Endothelial cell of umbilical vein (primary cell): ENCODE data around the gene ZG16B. TPM values are rescaled to one million over a fixed set of nuclear protein-coding genes. Genes with fewer than 3 reads are reported as not detected.

ENCODE experiments used
- BruUV-seq: library from RNA; stranded (reverse); fragments of 400-500 nt; replicated peaks from 2 replicates; lab custom pipeline; 2021; lab: Mats Ljungman, UMichigan
- CTCF ChIA-PET: fragments of 300-600, 350-600 bp; sonication (Branson Sonifier 250); formaldehyde crosslinking; loops from one replicate; lab custom pipeline; 2021; ENCODE audit warnings: antibody characterized with exemption, inconsistent platforms; lab: Charles Lee
- POLR2A ChIA-PET: fragments of 300-600, 350-600 bp; sonication (Branson Sonifier 250); formaldehyde crosslinking; loops from one replicate; lab custom pipeline; 2021; ENCODE audit warnings: antibody characterized with exemption, inconsistent platforms; lab: Charles Lee
- DNase-seq: peaks from one replicate; pipeline ENCODE4 v3.0.0-alpha.2; 2011; ENCODE audit warnings: low read depth, low spot score
- FAIRE-seq: peaks from 2 replicates; lab custom pipeline; 2011; peaks lifted over from hg19 to GRCh38; lab: Jason Lieb, UNC
- H2AFZ ChIP-seq: 2 replicates; pipeline ENCODE4 v1.6.0; 2012; ENCODE audit warnings: low read depth, low read length, control low read depth, inconsistent platforms
- H3K27ac ChIP-seq: 2 replicates; pipeline ENCODE4 v1.5.1; 2011; ENCODE audit warnings: low read depth, mild to moderate bottlenecking, control low read depth, low read length, moderate library complexity; ENCODE audit not compliant: insufficient read depth
- H3K27me3 ChIP-seq, 2 experiments: 2 replicates each; pipeline versions ENCODE4 v1.6.0 to v1.6.1; 2011; ENCODE audit warnings: low read length in 2 of 2, mixed read lengths in 1 of 2; ENCODE audit not compliant: control insufficient read depth in 2 of 2, insufficient read depth in 2 of 2
- H3K36me3 ChIP-seq, 2 experiments: 2 replicates in 1 of 2; 3 replicates in 1 of 2; pipeline ENCODE4 v1.5.1; 2011; ENCODE audit warnings: low read length in 2 of 2, mild to moderate bottlenecking in 1 of 2, moderate library complexity in 1 of 2; ENCODE audit not compliant: control insufficient read depth in 2 of 2, insufficient read depth in 2 of 2; ENCODE audit errors: extremely low read depth in 1 of 2
- H3K4me1 ChIP-seq: 3 replicates; pipeline ENCODE4 v1.5.1; 2011; ENCODE audit warnings: mild to moderate bottlenecking, low read length; ENCODE audit not compliant: control insufficient read depth, insufficient read depth; ENCODE audit errors: extremely low read depth
- H3K4me2 ChIP-seq: 2 replicates; pipeline ENCODE4 v1.6.1; 2011; ENCODE audit warnings: low read length, control low read depth, mixed read lengths; ENCODE audit not compliant: insufficient read depth
- H3K4me3 ChIP-seq, 3 experiments: fragments of 200-600 bp in 1 of 3; sonication (generic), shearing (Covaris generic) in 1 of 3; replicated peaks in 1 of 3; 2 replicates each; pipeline ENCODE4 v1.5.1; 2011 to 2016; ENCODE audit warnings: control low read depth in 3 of 3, low read length in 3 of 3, mild to moderate bottlenecking in 2 of 3, inconsistent platforms in 1 of 3, low read depth in 1 of 3, moderate library complexity in 1 of 3; ENCODE audit not compliant: insufficient read depth in 1 of 3
- H3K79me2 ChIP-seq: 2 replicates; pipeline ENCODE4 v1.6.0; 2012; ENCODE audit warnings: low read length, inconsistent platforms; ENCODE audit not compliant: control insufficient read depth, insufficient read depth
- H3K9ac ChIP-seq: replicated peaks from 2 replicates; pipeline ENCODE3; 2011; ENCODE audit warnings: low read length, control low read depth; ENCODE audit not compliant: insufficient read depth; ENCODE audit errors: extremely low read depth
- H3K9me1 ChIP-seq: replicated peaks from 3 replicates; pipeline ENCODE4 v1.6.0; 2011; ENCODE audit warnings: mild to moderate bottlenecking, low read length; ENCODE audit not compliant: control insufficient read depth, insufficient read depth; ENCODE audit errors: extremely low read depth
- H3K9me3 ChIP-seq: replicated peaks from 2 replicates; pipeline ENCODE4 v1.5.1; 2012; ENCODE audit warnings: low read length, inconsistent platforms; ENCODE audit not compliant: control insufficient read depth, insufficient read depth
- H4K20me1 ChIP-seq: replicated peaks from 2 replicates; pipeline ENCODE3; 2011; ENCODE audit warnings: mild to moderate bottlenecking, low read length; ENCODE audit not compliant: control insufficient read depth, insufficient read depth; ENCODE audit errors: extremely low read depth
- CTCF ChIP-seq, 2 donors: IDR thresholded peaks; 1 replicate in 1 of 2; 2 replicates in 1 of 2; pipeline ENCODE4 v1.5.1; 2011; ENCODE audit warnings: low read length in 2 of 2, mild to moderate bottlenecking in 2 of 2, moderate library complexity in 2 of 2, control low read depth in 1 of 2, inconsistent platforms in 1 of 2, low read depth in 1 of 2; ENCODE audit not compliant: insufficient read depth in 1 of 2; ENCODE audit errors: extremely low read depth in 1 of 2
- FOS ChIP-seq: IDR thresholded peaks from 2 replicates; pipeline ENCODE4 v1.6.1; 2011; ENCODE audit warnings: mild to moderate bottlenecking, low read length, moderate library complexity, borderline replicate concordance; ENCODE audit not compliant: insufficient read depth
- GATA2 ChIP-seq: IDR thresholded peaks from 2 replicates; pipeline ENCODE4 v1.7.0; 2011; ENCODE audit warnings: low read depth, mild to moderate bottlenecking, moderate library complexity, mixed read lengths, low read length; ENCODE audit not compliant: insufficient read length, insufficient read depth
- JUN ChIP-seq: IDR thresholded peaks from 2 replicates; pipeline ENCODE4 v1.6.1; 2011; ENCODE audit warnings: borderline replicate concordance, low read depth; ENCODE audit not compliant: insufficient read length, insufficient read depth
- POLR2A ChIP-seq: IDR thresholded peaks from 2 replicates; pipeline ENCODE4 v1.6.1; 2012; ENCODE audit warnings: low read depth, mild to moderate bottlenecking, control low read depth, low read length
- POLR2AphosphoS5 ChIP-seq: IDR thresholded peaks from 2 replicates; pipeline ENCODE4 v1.6.1; 2012; ENCODE audit warnings: low read depth, mild to moderate bottlenecking, control low read depth, low read length, moderate library complexity; ENCODE audit not compliant: insufficient read depth
- dilution Hi-C: fragments of 300-500 bp; cut with MboI; formaldehyde crosslinking; loops from one replicate; pipeline ENCODE4 v1.15.0; 2019; ENCODE audit warnings: low sequenced_read_pairs; ENCODE audit not compliant: extremely low pct_ligation_motif_present
- intact Hi-C: fragments of 100-400 bp; cut with micrococcal nuclease; formaldehyde crosslinking; loops from one replicate; pipeline ENCODE4 v1.10.0; 2022
- polyA plus RNA-seq, 4 experiments: library from polyadenylated mRNA; depleted of rRNA in 3 of 4; stranded (reverse) in 3 of 4; unstranded in 1 of 4; fragments of >200 nt; gene quantifications; 2 replicates each; pipeline versions ENCODE4 v1.2.1 to v1.2.3, GENCODE V29; 2011 to 2012; ENCODE audit warnings: missing spikeins in 1 of 4
- total RNA-seq: library from RNA; stranded (reverse); gene quantifications from 2 replicates; pipeline ENCODE4 v1.2.3, GENCODE V29; 2021

Gene ZG16B
- total and polyA plus RNA-seq, 2 donors (not counting 3 experiments of a cell fraction or from before 2014, with no cell fraction given): 0.22 TPM; not detected in 1

- no TSS peak for BruUV-seq
- no peak for FAIRE-seq
- dilution Hi-C loops (no loop called here), intact Hi-C loops (loop anchor here (10.0 kb wide), 1 partner anchor 62 kb away; the partner anchor contains the start of gene ELOB)
- Histone ChIP-seq H3K27ac (no peak overlapping the region), H4K20me1 (no peaks in the 10 kb centered on the region), H3K4me3 (no peak overlapping the region), H2AFZ (no peak overlapping the region), H3K36me3 (no peaks in the 10 kb centered on the region), H3K9ac (no peak overlapping the region), H3K9me1 (no peaks in the 10 kb centered on the region), H3K9me3 (no peaks in the 10 kb centered on the region), H3K27me3 (no peaks in the 10 kb centered on the region), H3K4me1 (peaks cover 15% of the 10 kb centered on the region), H3K79me2 (no peaks in the 10 kb centered on the region), H3K4me2 (no peak overlapping the region)
- TF ChIP-seq GATA2: no peak
- POLR2A ChIA-PET: no interaction called here
- CTCF ChIA-PET: interaction anchor here (0.6 kb wide), 1 partner anchor 38 kb away, joined by 4 read pairs; no protein-coding TSS in a partner anchor
- no peak for DNase-seq
Measured at GRCh38 chr16:2836646-2837508, 6.8 kb downstream of the ZG16B start.

GRCh38 chr16:2838928-2839327 lies 8.8 kb downstream of the ZG16B start:
- Histone ChIP-seq H4K20me1 (no peaks in the 10 kb centered on the region), H3K9me1 (no peaks in the 10 kb centered on the region), H3K9ac (no peak overlapping the region), H3K9me3 (no peaks in the 10 kb centered on the region), H3K27ac (no peak overlapping the region), H3K4me1 (peaks cover 23% of the 10 kb centered on the region), H3K36me3 (no peaks in the 10 kb centered on the region), H3K4me3 (no peak overlapping the region), H3K79me2 (no peaks in the 10 kb centered on the region), H3K4me2 (no peak overlapping the region), H2AFZ (no peak overlapping the region), H3K27me3 (no peaks in the 10 kb centered on the region)
- FAIRE-seq (peak; percentile 94), DNase-seq (peak; percentile 70)
- BruUV-seq: no TSS peak
- ChIA-PET CTCF (interaction anchor here (0.9 to 6.4 kb wide), 36 partner anchors 9 to 157 kb away, joined by 3 to 372 read pairs (median 7); partner anchors contain the start of genes FLYWCH1, FLYWCH2, KCTD5 and PAQR4), POLR2A (interaction anchor here (1.6 kb wide), 1 partner anchor 29 kb away, joined by 8 read pairs; no protein-coding TSS in a partner anchor)
- dilution Hi-C loops: no loop called here
- TF ChIP-seq FOS (no peak), POLR2AphosphoS5 (no peak), POLR2A (no peak), CTCF (IDR thresholded peaks at IDR 0.05; ENCODE audit: extremely low read depth in 1 of 2, insufficient read depth in 1 of 2, low read depth in 1 of 2, low read length in 2 of 2) (peak; percentile 95 to 98), JUN (no peak), GATA2 (no peak)
- intact Hi-C loops: loop anchor here (1.0 to 10.0 kb wide), 5 partner anchors 29 to 122 kb away; partner anchors contain the start of gene ELOB
